GM19395 (cell line): ENCODE data around the gene TDG.

Experiments used
- ATAC-seq: cut with Tn5 transposase; IDR thresholded peaks from one replicate; pipeline ENCODE4 v1.9.1; 2021; ENCODE audit warnings: mild to moderate bottlenecking, moderate library complexity; ENCODE audit not compliant: unreplicated experiment

TDG gene

DNA sequence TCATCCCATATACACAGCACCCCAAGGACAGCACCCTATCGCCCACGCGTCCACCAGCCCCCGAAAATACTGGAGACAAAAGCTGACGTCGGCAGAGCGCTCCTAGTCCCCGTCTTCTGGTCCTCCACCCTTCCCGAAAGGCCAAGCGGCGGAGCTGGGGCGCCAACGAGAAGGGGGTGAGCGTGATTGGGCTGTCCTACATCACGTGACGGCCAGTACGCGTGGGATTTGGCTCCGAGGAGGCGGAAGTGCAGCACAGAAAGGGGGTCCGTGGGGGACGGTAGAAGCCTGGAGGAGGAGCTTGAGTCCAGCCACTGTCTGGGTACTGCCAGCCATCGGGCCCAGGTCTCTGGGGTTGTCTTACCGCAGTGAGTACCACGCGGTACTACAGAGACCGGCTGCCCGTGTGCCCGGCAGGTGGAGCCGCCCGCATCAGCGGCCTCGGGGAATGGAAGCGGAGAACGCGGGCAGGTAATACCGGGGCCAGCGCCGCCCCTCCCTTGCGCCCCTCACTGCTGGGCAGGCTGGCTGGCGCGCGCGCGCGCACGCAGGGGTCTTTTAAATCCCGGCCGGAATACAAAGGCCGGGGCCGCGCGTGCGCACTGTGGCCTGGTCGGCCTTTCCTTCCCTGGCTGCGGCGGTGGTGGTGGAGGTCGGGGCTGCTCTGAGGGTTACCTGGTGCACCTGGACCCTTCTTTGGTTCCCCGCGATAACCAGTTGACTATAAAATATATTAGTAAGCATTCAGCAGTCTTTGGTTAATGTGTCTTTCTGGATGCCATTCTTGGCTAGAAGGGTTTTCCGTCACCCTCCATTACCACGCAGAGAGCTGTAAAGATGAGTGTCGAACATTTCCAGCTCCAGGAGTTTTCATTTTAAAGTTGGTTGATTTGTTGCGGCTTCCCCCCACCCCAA is at the start of gene TDG:
TSS of gene TDG (plus strand) at position 283 of the 915 bp plus-strand sequence. CDS start at position 449, 166 bp downstream.
- peak; percentile 93 for ATAC-seq

DNA sequence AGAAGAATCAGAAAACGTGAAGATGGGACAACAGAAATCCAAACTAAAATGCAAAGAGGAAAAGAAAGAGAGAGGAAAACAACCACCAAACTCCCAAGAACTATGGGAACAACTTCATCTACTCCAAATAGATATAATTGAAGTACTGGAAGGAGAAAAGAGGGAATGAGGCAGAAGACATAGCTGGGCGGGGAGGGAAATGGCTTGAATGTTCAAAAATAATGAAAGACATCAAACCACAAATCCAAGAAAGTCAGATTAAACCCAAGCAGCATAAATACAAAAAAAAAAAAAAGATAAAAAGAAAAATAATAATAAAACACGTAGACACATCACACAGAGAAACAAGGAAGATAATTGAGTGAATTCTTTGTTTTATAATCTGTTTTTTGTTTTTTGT is 47.8 kb upstream of the TDG start:
- no peak for ATAC-seq

DNA sequence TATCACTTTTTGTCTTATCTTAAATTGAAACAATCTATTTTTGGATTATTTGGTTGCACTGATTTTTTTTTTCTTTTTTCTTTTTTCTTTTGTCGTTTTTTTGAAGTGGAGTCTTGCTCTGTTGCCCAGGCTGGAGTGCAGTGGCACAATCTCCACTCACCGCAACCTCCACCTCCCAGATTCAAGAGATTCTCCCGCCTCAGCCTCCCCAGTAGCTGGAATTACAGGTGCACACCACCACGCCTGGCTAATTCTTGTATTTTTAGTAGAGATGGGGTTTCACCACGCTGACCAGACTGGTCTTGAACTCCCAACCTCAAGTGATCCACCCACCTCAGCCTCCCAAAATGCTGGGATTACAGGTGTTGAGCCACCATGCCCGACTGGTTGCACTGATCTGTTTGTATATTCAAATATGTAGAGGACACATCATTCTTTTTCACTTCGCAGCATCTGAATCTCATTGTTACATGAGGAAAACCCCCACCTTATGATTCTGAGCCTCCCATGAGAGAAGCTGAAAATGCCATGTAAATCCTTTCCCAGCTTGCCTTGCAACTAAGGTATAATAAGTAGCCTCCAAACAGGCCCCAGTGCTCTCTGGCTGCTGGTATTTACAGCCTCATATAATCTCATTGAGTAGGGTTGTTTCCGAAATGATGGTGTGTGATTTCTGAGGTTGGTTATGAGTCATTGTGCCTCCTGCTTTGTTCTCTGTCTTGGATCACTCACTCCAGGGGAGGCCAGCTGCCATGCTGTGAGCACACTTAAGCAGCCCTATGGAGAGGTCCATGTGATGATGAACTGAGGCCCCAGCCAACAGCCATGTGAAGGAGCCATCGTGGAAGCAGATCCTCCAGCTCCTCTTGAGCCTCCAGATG is 40.7 kb upstream of the TDG start:
- peak; percentile 51 for ATAC-seq

- ATAC-seq, result peak; percentile 25
These were observed 37.0 kb upstream of the TDG start for GRCh38 chr12:103928682-103929045.

- ATAC-seq, result peak; percentile 20
These were observed 36.5 kb upstream of the TDG start for GRCh38 chr12:103929046-103929783.

- ATAC-seq, result no peak
These were observed 36.0 kb upstream of the TDG start for GRCh38 chr12:103929784-103930033.

DNA sequence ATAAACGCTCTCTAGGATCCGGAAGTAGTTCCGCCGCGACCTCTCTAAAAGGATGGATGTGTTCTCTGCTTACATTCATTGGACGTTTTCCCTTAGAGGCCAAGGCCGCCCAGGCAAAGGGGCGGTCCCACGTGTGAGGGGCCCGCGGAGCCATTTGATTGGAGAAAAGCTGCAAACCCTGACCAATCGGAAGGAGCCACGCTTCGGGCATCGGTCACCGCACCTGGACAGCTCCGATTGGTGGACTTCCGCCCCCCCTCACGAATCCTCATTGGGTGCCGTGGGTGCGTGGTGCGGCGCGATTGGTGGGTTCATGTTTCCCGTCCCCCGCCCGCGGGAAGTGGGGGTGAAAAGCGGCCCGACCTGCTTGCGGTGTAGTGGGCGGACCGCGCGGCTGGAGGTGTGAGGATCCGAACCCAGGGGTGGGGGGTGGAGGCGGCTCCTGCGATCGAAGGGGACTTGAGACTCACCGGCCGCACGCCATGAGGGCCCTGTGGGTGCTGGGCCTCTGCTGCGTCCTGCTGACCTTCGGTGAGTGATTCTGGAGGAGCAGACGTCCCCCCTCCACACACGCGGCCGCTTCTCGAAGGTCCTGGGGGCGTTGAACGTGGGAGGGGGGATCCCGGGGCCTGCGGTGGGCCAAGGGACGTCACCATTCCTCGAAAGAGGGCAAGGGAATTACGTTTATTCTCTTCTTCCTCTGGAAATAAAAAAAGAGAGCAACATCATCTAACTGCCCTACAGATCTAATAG is 35.5 kb upstream of the TDG start, which contains the start of gene HSP90B1:
TSS of gene HSP90B1 (plus strand) at position 377 of the 753 bp plus-strand sequence. CDS start at position 483, 106 bp downstream.
- peak; percentile 60 for ATAC-seq

DNA sequence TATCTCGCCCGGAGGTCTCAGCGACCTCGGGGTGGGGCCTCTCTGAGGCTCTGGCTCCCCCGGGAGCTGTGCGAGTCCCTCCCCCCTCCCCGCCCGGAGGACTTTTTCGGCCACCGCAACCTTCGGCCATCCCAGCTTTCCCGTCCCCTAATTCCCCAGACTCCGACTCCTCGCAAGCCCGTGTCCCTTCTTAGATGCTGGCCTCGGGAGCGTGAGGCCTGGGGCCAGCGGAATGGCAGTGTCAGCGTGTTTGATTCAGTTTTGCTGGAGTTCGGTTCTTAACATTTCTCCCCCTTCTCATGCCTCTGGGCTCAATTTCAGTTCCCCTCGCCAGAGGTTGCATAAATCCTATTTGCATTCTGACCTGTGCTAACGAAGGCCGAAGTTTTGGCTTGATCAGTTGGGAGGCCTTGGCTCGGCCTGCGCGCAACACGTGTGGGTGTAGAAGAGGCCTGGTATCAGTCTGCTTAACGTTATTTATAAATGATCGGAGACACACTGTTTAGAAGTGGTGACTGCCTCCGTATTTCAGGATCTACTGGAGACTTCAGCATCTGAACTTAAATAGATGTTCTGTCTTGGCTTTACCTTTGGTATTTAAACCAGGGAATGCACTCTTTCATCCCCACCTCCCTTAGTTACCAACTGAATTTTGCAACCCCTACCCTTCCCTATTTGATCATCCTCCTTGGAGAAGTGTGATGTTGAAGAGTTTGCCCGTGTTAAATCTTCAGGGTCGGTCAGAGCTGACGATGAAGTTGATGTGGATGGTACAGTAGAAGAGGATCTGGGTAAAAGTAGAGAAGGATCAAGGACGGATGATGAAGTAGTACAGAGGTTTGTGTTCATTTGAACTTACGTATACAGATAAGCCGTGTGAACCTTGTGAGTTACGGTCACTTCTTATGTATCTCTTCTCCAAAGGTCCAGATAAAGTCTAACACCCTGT is 34.6 kb upstream of the TDG start:
- ATAC-seq, result no peak

DNA sequence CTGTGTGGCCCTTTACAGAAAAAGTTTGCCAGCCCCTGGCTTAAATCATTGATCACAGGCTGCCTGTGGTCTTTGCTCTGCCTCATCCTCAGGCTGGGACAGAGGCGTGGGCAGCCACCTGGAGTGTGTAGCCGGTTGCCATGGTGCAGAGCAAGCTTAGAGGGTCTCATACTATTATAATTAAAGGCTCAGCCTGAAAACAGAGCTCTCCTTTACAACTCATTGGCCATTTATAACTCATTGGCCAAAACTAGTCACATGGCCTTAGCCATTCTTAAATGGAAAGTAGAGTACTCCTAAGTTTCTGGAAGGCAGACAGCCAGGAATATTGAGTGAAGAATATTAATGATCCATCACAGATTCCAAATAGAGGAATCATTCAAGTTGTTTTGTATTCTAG is 32.4 kb upstream of the TDG start:
- ATAC-seq, result no peak

GRCh38 chr12:103936679-103937078 is 29.0 kb upstream of the TDG start:
- no peak for ATAC-seq

- no peak for ATAC-seq
These were observed 20.7 kb upstream of the TDG start for GRCh38 chr12:103944964-103945363.

DNA sequence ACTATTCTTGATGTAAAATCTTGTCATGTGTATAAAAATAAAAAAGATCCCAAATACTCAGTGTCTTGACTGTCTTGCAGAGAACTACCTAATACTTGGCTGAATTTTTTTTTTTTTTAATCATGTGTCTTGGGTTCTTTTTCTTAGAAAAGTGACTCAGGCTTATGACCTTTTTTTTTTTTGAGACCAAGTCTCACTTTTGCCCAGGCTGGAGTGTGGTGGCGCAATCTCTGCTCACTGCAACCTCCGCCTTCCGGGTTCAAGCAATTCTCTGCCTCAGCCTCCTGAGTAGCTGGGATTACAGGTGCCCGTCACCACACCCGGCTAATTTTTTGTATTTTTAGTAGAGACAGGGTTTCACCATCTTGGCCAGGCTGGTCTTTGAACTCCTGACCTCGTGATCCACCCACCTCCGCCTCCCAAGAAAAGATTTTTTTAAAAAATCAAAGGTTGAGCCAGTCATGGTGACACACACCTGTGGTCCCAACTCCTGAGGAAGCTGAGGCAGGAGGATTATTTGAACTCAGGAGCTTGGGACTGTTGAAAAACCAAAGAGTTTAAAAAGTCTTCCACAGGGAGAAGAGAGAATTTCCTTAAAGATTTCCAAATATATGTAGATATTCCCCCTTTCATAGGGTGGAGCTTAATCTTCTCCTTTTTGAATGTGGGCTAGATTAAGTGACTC is 17.7 kb upstream of the TDG start:
- no peak for ATAC-seq

DNA sequence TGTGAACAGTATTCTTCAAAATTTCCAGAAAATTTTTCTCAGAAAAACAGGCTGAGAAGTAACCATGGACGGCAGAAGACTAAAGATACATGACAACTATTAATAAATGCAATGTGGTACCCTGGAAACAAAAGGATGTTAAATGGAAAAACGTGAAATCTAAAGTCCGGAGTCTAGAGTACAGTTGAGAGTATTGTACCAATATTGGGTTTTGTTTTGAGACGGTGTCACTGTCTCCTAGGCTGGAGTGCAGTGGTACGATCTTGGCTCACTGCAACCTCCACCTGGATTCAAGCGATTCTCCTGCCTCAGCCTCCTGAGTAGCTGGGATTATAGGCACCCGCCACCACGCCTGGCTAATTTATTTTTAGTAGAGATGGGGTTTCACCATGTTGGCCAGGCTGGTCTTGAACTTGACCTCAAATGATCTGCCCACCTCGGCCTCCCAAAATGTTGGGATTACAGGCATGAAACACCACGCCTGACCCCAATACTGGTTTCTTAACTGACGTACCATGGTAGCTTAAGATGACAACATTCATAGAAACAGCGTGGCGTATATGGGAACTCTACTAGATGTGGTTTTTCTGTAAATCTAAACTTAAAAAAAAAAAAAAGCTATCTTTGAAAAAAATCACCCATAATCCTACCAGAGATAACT is 16.8 kb upstream of the TDG start:
- ATAC-seq, result no peak

DNA sequence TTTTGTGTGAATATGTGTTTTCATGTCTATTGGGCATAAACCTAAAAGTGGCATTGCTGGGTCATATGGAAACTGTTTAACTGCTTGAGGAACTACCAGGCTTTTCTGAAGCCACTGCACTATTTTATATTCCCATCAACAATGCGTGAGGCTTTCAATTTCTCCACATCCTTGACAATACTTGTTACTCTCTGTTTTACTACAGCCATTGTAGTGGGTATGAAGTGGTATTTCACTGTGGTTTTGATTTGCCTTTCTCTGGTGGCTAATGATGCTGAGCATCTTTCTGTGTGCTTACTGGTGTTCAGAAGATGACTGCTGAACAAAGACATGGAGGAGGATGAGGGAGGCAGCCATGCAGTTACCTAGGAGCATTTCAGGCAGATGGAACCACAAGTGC is 13.2 kb upstream of the TDG start:
- no peak for ATAC-seq

- no peak for ATAC-seq
These were observed 9.7 kb upstream of the TDG start for GRCh38 chr12:103955811-103956508.

- ATAC-seq, result no peak
These were observed 9.1 kb upstream of the TDG start for GRCh38 chr12:103956509-103957027.

- no peak for ATAC-seq
These were observed 7.7 kb upstream of the TDG start for GRCh38 chr12:103957865-103958388.
